ENCODE measurements around the gene SFSWAP. TPM values are rescaled to one million over a fixed set of nuclear protein-coding genes. Genes with fewer than 3 reads are reported as not detected.
"Not testable (repeated sequence)": the region's sequence is repeated elsewhere in the genome, so short reads cannot be mapped to it uniquely, and the experiment has no call there.

The SFSWAP gene
- total and polyA plus RNA-seq, 12 donors = 14.0 to 94.0 (median 29.1) TPM

- DNase-seq = peak in 1 of 7 donors; percentile 28
- intact Hi-C loops (cut with DNase I) = no loop called here
- H3K27me3 ChIP-seq = no peaks in the 10 kb centered on the region
- H3K9me3 ChIP-seq (replicated peaks in 1 of 3) = no peaks in the 10 kb centered on the region
- no peak overlapping the region for H3K4me3 ChIP-seq
- H3K4me1 ChIP-seq (replicated peaks in 1 of 2) = no peaks in the 10 kb centered on the region
- TF ChIP-seq CTCF (IDR thresholded peaks at IDR 0.05) (no peak), POLR2A (IDR thresholded peaks at IDR 0.05) (no peak)
- no peak overlapping the region for H3K27ac ChIP-seq
- 66 to 71% (median 68%) methylated on average over 7 of the region's 7 CpGs for WGBS, 4 donors
- H3K36me3 ChIP-seq (replicated peaks in 1 of 2) = no peaks in the 10 kb centered on the region
Observed at GRCh38 chr12:131673888-131674257, 37.0 kb upstream of the SFSWAP start.

GRCh38 chr12:131674373-131674772, 36.5 kb upstream of the SFSWAP start:
- intact Hi-C loops (cut with DNase I) = no loop called here
- H3K36me3 ChIP-seq (replicated peaks in 1 of 2) = no peaks in the 10 kb centered on the region
- no peaks in the 10 kb centered on the region for H3K9me3 ChIP-seq (replicated peaks in 1 of 3)
- H3K4me1 ChIP-seq (replicated peaks in 1 of 2) = no peaks in the 10 kb centered on the region
- TF ChIP-seq POLR2A (IDR thresholded peaks at IDR 0.05) (no peak), CTCF (IDR thresholded peaks at IDR 0.05) (no peak)
- no peaks in the 10 kb centered on the region for H3K27me3 ChIP-seq
- 81 to 90% (median 88%) methylated on average over 5 to 6 of the region's 6 CpGs for WGBS, 4 donors
- no peak for DNase-seq
- no peak overlapping the region for H3K27ac ChIP-seq
- H3K4me3 ChIP-seq = no peak overlapping the region

- peak in 1 of 7 donors; percentile 29 for DNase-seq
- H3K27me3 ChIP-seq = no peaks in the 10 kb centered on the region
- intact Hi-C loops (cut with DNase I) = no loop called here
Observed at GRCh38 chr12:131675126-131676080, 35.5 kb upstream of the SFSWAP start.

GRCh38 chr12:131676544-131676943, 34.3 kb upstream of the SFSWAP start:
- WGBS, 4 donors = 74 to 87% (median 81%) methylated on average over 7 of the region's 7 CpGs
- no peaks in the 10 kb centered on the region for H3K36me3 ChIP-seq (replicated peaks in 1 of 2)
- H3K9me3 ChIP-seq (replicated peaks in 1 of 3) = no peaks in the 10 kb centered on the region
- H3K4me1 ChIP-seq (replicated peaks in 1 of 2) = no peaks in the 10 kb centered on the region
- H3K27me3 ChIP-seq = no peaks in the 10 kb centered on the region
- H3K4me3 ChIP-seq = no peak overlapping the region
- no peak overlapping the region for H3K27ac ChIP-seq
- intact Hi-C loops (cut with DNase I) = no loop called here
- TF ChIP-seq CTCF (IDR thresholded peaks at IDR 0.05) = no peak
- TF ChIP-seq POLR2A (IDR thresholded peaks at IDR 0.05) = no peak
- peak in 1 of 7 donors; percentile 34 for DNase-seq

More at GRCh38 chr12:131675126-131676080, 35.5 kb upstream of the SFSWAP start:
- WGBS, 4 donors = 69 to 75% (median 70%) methylated on average over 12 to 21 of the region's 21 CpGs
- Histone ChIP-seq H3K36me3 (replicated peaks in 1 of 2) (no peaks in the 10 kb centered on the region), H3K4me3 (no peak overlapping the region), H3K4me1 (replicated peaks in 1 of 2) (no peaks in the 10 kb centered on the region), H3K27ac (no peak overlapping the region), H3K9me3 (replicated peaks in 1 of 3) (no peaks in the 10 kb centered on the region)
- no peak for TF ChIP-seq CTCF (IDR thresholded peaks at IDR 0.05)
- TF ChIP-seq POLR2A (IDR thresholded peaks at IDR 0.05) = no peak

GRCh38 chr12:131677067-131677466, 33.8 kb upstream of the SFSWAP start:
- H3K9me3 ChIP-seq (replicated peaks in 1 of 3); intact Hi-C loops (cut with DNase I); H3K4me1 ChIP-seq (replicated peaks in 1 of 2); H3K27ac ChIP-seq; H3K27me3 ChIP-seq; H3K4me3 ChIP-seq; H3K36me3 ChIP-seq (replicated peaks in 1 of 2); DNase-seq: not testable (repeated sequence)
- WGBS, 4 donors = 54 to 69% (median 64%) methylated on average over 3 to 6 of the region's 6 CpGs; no CpG with 5 or more reads in 1 of the 4 donors

Data from adrenal gland (tissue), 12 donors.